NCI-H774 (cell line): Measurements from ENCODE around the gene PPP1R27.

Experiments used
- DNase-seq: peaks from one replicate; lab custom pipeline; 2025; lab: John Stamatoyannopoulos, UW

Gene PPP1R27

GRCh38 chr17:81804559-81805399 lies 30.1 kb downstream of the PPP1R27 start:
- no peak for DNase-seq

GRCh38 chr17:81803728-81804558 lies 30.9 kb downstream of the PPP1R27 start, which contains the start of gene GCGR:
TSS of gene GCGR (plus strand) at chr17:81804150. CDS start at chr17:81809019, 4,869 bp downstream.
- no peak for DNase-seq

- DNase-seq = no peak
Measured at GRCh38 chr17:81802856-81803643, 31.8 kb downstream of the PPP1R27 start.

GRCh38 chr17:81802048-81802758 lies 32.6 kb downstream of the PPP1R27 start:
- no peak for DNase-seq

GRCh38 chr17:81801327-81801726 lies 33.5 kb downstream of the PPP1R27 start:
- DNase-seq = no peak

GRCh38 chr17:81794509-81794908 lies 40.3 kb downstream of the PPP1R27 start:
- DNase-seq = peak; percentile 28

GRCh38 chr17:81794074-81794476 lies 40.8 kb downstream of the PPP1R27 start:
- no peak for DNase-seq

GRCh38 chr17:81792675-81793615 lies 41.9 kb downstream of the PPP1R27 start:
- DNase-seq = no peak
